ENCODE results near the gene AARS1.
"Not testable (repeated sequence)": the region's sequence is repeated elsewhere in the genome, so short reads cannot be mapped to it uniquely, and the experiment has no call there.

Gene AARS1

GRCh38 chr16:70223216-70223615 is 66.1 kb downstream of the AARS1 start:
- not testable (repeated sequence) for DNase-seq

DNA sequence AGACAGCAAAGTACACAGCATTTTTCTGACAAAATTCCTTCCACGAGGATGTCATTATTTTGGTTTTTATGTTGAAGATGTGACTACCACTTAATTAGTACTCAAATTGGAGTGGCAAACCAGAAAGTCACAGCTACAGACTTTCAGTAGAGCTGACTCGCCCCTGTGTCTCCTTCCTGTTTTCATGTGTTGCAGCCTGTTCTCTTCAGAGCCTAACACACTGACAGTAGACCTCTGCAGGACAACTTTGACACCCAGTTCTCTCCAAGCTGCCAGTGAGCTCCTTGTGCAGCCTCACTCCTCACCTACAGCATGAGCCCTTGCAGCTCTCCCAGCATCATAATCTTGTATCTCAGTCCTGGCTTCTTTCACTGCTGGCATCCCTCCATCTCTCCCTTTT is 66.7 kb downstream of the AARS1 start:
- not testable (repeated sequence) for DNase-seq

DNA sequence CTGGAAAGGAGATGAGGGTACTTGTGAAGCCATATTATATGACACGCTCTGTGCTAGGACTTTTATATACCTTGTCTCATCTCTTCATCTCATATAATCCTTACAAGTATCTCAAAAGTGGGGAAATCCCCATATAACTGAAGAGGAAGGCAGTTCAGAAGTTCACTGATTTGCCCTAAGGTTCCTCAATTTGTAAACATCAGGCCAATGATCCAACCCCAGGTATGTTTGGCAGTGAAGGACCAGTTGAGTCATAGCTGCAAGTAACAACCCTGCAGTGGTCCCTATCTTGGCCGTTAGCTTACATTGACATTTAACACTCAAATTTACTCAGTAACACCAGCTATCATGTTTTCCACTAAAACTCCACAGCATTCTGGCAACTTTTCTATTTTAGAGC is 70.7 kb downstream of the AARS1 start:
- not testable (repeated sequence) for DNase-seq

GRCh38 chr16:70206382-70206781 is 82.9 kb downstream of the AARS1 start:
- not testable (repeated sequence) for DNase-seq

DNA sequence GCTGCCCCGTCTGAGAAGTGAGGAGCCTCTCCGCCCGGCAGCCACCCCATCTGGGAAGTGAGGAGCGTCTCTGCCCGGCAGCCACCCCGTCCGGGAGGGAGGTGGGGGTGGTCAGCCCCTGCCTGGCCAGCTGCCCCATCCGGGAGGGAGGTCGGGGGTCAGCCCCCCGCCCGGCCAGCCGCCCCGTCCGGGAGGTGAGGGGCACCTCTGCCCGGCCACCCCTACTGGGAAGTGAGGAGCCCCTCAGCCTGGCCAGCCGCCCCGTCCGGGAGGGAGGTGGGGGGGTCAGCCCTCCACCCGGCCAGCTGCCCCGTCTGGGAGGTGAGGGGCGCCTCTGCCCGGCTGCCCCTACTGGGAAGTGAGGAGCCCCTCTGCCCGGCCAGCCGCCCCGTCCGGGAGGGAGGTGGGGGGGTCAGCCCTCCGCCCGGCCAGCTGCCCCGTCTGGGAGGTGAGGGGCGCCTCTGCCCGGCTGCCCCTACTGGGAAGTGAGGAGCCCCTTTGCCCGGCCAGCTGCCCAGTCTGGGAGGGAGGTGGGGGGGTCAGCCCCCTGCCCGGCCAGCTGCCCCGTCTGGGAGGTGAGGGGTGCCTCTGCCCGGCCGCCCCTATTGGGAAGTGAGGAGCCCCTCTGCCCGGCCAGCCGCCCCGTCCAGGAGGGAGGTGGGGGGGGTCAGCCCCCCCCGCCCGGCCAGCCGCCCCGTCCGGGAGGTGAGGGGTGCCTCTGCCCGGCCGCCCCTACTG is 84.5 kb downstream of the AARS1 start:
- DNase-seq = not testable (repeated sequence)

- not testable (repeated sequence) for DNase-seq
Measured at GRCh38 chr16:70204010-70204409, 85.3 kb downstream of the AARS1 start.

DNA sequence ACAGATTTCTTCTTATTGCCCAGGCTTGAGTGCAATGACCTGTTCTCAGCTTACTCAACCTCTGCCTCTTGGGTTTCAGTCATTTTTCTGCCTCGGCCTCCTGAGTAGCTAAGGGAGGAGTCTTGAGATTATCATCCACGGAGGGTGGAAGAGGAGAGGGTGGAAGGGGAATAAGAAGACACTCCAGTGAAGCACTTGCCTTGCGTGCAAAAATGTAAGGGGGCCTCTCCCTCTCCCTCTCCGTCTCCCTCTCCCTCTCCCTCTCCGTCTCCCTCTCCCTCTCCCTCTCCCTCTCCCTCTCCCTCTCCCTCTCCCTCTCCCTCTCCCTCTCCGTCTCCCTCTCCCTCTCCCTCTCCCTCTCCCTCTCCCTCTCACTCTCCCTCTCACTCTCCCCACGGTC is 85.8 kb downstream of the AARS1 start:
- DNase-seq = not testable (repeated sequence)

All from stimulated activated CD4-positive, alpha-beta T cell treated with anti-CD3 and anti-CD28 coated beads, Interleukin-2, amount 100 ng/mL, for 48 hours (primary cell).